Forelimb muscle (tissue), 1 donor: ENCODE measurements around the gene ANAPC2. TPM values are rescaled to one million over a fixed set of nuclear protein-coding genes. Genes with fewer than 3 reads are reported as not detected.

Experiments
- DNase-seq: peaks from one replicate; pipeline ENCODE4 v3.0.0-alpha.2; 2013; ENCODE audit warnings: low read depth
- polyA plus RNA-seq: library from polyadenylated mRNA; unstranded; fragments of 120-200 nt; gene quantifications from one replicate; pipeline ENCODE4 v1.2.1, GENCODE V29; 2013; ENCODE audit not compliant: insufficient read length

The ANAPC2 gene
- polyA plus RNA-seq, 1 donor = 30.4 TPM

GRCh38 chr9:137176302-137177182, 11.8 kb downstream of the ANAPC2 start:
- DNase-seq = no peak

GRCh38 chr9:137175345-137175961, 12.9 kb downstream of the ANAPC2 start:
- no peak for DNase-seq

- no peak for DNase-seq
Observed at GRCh38 chr9:137174722-137175293, 13.6 kb downstream of the ANAPC2 start.

- no peak for DNase-seq
Observed at GRCh38 chr9:137173796-137174664, 14.3 kb downstream of the ANAPC2 start.

DNA sequence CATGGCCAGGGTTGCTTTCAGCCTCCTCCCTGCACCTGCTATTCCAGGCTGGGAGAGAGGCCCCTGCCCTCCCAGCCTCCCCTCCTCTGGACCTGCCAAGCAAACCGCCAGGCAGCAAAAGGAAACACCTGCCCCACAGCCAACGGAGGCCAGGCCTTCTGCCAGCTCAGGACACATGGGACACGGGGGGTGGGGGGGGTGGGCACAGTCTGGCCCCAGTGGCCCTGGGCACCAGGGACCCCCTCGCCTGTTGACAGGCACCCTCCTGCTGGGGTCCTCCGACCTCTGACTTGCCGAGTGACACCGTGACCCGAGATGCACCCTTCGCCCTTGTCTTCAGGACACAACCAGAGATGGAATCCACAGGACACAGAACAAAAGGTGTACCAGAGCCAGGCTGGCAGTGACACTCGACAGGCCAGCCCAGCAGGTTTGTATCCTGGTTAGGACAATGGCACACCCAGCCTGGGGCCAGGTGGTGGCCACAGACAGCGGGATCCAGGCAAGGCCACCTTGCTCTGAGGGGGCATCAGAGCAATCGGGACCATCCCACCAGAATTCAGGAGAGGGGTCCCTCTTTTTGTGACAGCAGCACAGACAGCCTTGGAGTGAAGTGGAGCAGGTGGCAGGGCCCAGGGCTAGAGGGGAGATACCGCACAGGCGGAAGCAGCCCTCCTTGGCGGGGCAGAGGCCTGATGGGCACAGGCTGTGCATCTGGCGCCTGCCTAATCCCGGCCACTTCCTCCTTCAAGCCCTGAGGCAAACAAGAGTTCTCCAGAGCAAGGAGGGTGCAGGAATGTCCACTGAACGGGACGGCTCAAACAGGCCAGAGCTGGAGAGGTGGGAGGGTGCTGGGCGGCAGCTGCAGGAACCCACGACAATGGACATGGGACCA, 15.2 kb downstream of the ANAPC2 start:
- no peak for DNase-seq

DNA sequence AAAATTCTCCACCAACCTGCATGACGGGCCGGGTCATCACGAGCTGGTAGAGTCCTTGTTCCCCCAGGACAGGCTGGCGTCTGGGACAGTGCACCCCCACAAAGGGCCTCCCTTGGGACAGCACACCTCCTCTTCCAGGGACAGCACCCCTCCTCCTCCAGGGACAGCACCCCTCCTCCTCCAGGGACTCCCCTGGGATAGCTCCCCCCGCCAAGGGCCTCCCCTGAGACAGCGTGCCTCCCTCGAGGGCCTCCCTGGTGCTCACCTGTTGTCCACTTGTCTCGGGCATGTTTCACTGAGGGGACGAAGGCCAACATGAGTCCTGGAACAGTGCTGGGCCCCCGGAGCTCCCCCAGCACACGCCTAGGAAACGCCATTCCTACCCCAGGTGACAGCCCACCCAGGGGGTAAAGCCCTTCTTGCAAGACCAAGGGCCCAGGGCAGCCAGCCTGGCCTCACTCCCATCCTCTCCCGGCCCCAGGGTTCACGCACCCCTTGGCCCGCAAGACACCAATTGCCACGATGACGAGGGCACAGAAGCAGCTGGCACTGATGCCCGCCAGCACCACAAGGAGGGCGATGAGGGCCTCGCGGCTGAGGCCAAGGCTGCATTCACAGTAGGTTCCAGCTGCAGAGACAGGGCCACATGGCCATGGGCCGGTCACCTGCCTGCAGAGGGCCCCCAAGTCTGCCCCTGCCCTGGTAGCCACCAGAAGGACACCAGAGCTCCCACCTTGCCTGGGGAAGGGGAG, 17.0 kb downstream of the ANAPC2 start:
- no peak for DNase-seq

DNA sequence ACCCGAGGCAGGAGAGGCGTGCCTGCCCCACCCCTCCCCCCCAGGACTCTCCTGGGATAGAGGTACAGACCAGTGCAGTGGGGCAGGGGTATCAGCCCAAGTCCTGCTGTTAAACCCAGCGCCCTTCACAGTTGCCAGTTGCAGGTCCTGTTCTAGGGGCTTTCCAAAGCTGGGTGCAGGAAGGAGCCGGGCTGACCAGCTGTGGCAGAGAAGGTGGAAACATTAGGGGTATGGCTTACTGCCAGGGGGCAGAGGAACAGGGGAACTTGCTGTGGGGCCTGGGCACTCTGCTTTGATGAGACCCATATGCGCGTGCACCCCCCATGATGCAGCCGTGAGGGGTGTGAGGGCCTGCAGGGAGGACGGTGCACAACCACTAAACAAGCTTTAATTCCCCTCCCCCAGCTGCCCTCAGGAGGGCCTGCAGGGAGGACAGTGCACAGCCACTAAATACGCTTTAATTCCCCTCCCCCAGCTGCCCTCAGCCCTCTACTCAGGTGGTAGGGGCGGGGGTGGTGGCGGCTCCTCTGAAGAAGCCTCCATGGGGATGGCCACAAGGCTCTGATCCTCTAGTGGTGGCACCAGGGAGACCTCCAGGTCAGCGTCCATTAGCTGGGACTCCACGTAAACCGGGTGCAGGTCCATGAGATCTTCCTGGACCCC, 17.7 kb downstream of the ANAPC2 start:
- no peak for DNase-seq

DNA sequence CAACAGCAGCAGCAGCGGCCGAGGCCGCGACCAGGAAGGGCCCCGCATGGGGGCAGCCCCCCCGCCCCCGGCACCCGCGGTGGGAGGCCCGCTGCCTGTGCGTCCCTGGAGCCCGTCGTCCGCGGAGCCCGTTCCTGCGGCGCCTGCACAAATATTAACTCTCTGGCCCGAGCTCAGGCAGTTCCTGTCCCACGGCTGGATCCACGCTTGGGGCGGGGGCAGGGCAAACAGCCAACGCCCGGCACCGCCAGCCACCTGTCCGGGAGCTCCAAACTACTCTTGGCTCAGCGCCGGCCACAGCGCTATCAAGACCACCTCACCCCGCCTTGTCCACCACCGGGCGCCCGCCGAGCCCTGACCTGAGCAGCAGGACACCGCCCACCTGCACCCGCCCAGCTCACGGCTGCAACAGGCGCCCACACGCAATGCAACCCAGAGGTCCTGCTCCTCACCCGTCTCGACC, 18.4 kb downstream of the ANAPC2 start, which contains the start of gene LRRC26:
LRRC26 (minus strand) TSS at position 156 of the 463 bp plus-strand sequence; CDS start at position 48, 108 bp downstream.
- DNase-seq = no peak

GRCh38 chr9:137168904-137169856, 19.2 kb downstream of the ANAPC2 start:
- DNase-seq = no peak

DNA sequence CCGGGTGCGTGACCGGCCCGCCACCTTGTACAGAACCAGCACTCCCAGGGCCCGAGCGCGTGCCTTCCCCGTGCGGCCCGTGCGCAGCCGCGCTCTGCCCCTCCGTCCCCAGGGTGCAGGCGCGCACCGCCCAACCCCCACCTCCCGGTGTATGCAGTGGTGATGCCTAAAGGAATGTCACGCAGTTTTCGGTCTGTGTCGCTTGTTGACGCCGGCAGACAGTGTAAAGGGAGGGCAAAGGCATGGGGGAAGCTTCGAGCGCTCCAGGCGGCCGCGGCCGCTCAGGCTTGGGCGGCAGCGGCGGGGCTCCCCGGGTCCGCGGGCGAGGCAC, 19.8 kb downstream of the ANAPC2 start:
- DNase-seq = no peak

DNA sequence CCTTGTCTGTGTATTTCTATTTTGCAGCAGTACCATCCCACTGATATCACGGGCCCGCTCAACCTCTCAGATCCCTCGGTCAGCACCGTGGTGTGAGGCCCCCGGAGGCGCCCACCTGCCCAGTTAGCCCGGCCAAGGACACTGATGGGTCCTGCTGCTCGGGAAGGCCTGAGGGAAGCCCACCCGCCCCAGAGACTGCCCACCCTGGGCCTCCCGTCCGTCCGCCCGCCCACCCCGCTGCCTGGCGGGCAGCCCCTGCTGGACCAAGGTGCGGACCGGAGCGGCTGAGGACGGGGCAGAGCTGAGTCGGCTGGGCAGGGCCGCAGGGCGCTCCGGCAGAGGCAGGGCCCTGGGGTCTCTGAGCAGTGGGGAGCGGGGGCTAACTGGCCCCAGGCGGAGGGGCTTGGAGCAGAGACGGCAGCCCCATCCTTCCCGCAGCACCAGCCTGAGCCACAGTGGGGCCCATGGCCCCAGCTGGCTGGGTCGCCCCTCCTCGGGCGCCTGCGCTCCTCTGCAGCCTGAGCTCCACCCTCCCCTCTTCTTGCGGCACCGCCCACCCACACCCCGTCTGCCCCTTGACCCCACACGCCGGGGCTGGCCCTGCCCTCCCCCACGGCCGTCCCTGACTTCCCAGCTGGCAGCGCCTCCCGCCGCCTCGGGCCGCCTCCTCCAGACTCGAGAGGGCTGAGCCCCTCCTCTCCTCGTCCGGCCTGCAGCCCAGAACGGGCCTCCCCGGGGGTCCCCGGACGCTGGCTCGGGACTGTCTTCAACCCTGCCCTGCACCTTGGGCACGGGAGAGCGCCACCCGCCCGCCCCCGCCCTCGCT, 20.4 kb downstream of the ANAPC2 start:
- no peak for DNase-seq

- no peak for DNase-seq
Observed at GRCh38 chr9:137167277-137167746, 21.0 kb downstream of the ANAPC2 start.

DNA sequence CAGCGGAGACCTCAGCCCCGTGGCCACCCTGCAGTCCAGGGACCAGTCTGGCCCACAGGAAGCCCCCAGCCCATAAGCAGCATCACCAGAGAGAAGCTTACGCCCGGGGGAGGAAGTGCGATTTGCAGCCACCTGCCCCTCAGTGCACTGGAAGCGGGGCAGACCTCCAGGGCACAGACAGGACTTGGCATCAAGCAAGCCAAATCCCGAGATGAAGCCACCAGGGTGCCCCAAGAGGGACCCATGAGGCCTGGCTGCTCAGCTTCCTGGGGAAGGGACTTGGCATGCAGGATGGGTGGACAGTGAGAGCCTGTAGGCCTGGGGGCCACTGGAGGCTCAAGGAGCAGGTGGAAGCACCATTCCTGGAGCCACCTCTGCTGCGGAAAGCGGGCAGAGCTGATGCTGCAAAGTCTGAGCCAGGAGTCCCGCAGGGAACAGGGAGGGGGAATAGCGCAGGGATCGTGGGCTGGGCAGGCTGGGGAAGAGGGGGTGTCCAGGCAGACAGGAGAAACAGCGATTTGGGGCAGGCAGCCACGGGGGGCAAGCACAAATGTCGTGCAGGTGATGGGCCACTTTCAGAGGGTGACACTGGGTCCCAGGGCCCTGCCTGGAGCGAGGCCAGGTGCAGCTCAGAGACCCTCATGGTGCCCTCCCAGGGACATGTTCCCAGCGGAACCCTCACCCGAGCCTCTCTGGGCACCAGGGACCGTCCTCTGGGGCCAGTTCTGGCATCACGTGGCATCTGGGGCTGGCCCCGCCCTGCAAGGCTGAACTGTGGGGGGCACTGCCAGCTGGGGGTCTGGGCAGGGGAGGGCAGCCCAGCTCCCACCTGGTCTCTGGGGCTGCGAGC, 21.8 kb downstream of the ANAPC2 start:
- DNase-seq = no peak

- no peak for DNase-seq
Observed at GRCh38 chr9:137165250-137165836, 23.0 kb downstream of the ANAPC2 start.

DNA sequence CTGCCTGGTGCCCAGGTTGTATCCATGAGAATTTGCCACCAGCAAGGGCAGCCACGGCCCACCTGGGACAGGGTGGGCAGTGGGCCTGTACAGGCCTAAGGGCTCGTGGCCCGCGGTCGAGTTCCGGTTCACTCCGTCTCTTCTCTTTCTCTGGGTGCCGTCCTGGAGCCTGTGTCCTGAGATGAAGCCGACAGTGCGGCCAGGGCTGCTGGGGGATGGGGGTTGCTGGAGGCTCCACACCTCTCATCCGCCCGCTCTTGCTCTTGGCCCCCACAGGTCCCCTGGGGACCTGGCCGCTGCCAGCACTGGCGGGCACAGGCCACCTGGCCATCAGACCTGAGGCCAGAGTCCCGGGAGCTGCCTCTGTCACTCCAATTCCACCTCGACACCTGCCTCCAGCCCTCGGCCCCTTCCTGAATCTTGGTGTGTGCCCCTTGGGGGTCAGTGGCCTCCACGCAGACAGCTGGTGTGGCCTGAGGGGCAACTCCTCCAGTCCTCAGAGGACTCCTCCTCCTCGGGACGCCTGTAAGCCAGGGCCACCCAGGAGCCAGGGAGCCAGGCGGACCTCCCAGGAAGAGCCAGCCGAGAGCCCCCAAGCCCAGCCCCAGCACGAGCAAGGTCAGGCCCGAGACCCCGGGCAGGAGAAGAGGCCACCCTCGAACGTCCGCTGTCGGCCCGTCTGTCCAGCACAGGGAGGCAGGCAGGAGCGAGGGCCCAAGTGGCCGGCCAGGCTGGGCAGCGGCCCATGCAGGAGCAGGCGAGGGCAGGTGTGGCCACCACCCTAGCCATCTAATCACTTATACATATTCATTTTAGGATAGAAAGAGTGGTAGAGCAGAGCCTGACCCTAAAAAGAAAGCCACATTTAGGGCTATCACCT, 23.8 kb downstream of the ANAPC2 start:
- no peak for DNase-seq
